ENCODE data around the gene KSR2. TPM values are rescaled to one million over a fixed set of nuclear protein-coding genes. Genes with fewer than 3 reads are reported as not detected.

The KSR2 gene
- total RNA-seq, 1 donor from 2014 or later = 0.47 TPM

GRCh38 chr12:117727301-117727700 is 241.5 kb downstream of the KSR2 start:
- no peaks in the 10 kb centered on the region for H3K36me3 Mint-ChIP-seq (ENCODE audit: unreplicated experiment)
- H3K4me1 Mint-ChIP-seq (ENCODE audit: low read depth, unreplicated experiment) = no peaks in the 10 kb centered on the region
- TF ChIP-seq CTCF (IDR thresholded peaks at IDR 0.05; ENCODE audit: partially characterized antibody, unreplicated experiment) = no peak
- no peak overlapping the region for H3K27ac Mint-ChIP-seq (ENCODE audit: unreplicated experiment)
- no peak for DNase-seq
- H3K4me3 Mint-ChIP-seq (ENCODE audit: unreplicated experiment) = no peak overlapping the region
- H3K9me3 Mint-ChIP-seq (ENCODE audit: unreplicated experiment) = peaks cover 2% of the 10 kb centered on the region
- no peaks in the 10 kb centered on the region for H3K27me3 Mint-ChIP-seq (ENCODE audit: unreplicated experiment)

GRCh38 chr12:117724543-117724942 is 244.2 kb downstream of the KSR2 start:
- no peaks in the 10 kb centered on the region for H3K27me3 Mint-ChIP-seq (ENCODE audit: unreplicated experiment)
- no peak overlapping the region for H3K4me3 Mint-ChIP-seq (ENCODE audit: unreplicated experiment)
- H3K4me1 Mint-ChIP-seq (ENCODE audit: low read depth, unreplicated experiment) = no peaks in the 10 kb centered on the region
- peaks cover 2% of the 10 kb centered on the region for H3K9me3 Mint-ChIP-seq (ENCODE audit: unreplicated experiment)
- DNase-seq = no peak
- H3K27ac Mint-ChIP-seq (ENCODE audit: unreplicated experiment) = no peak overlapping the region
- TF ChIP-seq CTCF (IDR thresholded peaks at IDR 0.05; ENCODE audit: partially characterized antibody, unreplicated experiment) = no peak
- no peaks in the 10 kb centered on the region for H3K36me3 Mint-ChIP-seq (ENCODE audit: unreplicated experiment)

DNA sequence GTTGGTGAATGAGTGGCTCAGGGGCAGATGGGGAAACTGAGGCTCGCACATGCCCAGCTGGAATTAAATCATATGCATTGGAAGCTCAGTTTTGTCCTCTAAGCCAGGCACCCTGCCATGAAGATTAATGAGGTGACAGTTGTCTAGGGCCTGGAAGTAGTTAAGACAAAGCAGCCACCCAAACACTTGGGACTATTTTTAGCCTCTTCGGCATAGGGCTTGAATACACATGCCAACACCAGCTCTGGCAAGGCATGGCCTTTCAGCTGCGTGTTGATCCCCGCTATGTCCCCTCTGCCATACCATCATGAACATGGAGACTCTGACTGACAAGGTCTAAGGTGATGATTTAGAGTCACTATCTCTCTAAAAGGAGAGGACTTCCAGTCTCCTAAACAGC is 250.2 kb downstream of the KSR2 start:
- no peak for DNase-seq
- Mint-ChIP-seq H3K4me1 (ENCODE audit: low read depth, unreplicated experiment) (no peaks in the 10 kb centered on the region), H3K27me3 (ENCODE audit: unreplicated experiment) (peaks cover 2% of the 10 kb centered on the region), H3K9me3 (ENCODE audit: unreplicated experiment) (peaks cover 2% of the 10 kb centered on the region), H3K27ac (ENCODE audit: unreplicated experiment) (no peak overlapping the region), H3K4me3 (ENCODE audit: unreplicated experiment) (no peak overlapping the region), H3K36me3 (ENCODE audit: unreplicated experiment) (no peaks in the 10 kb centered on the region)
- no peak for TF ChIP-seq CTCF (IDR thresholded peaks at IDR 0.05; ENCODE audit: partially characterized antibody, unreplicated experiment)

DNA sequence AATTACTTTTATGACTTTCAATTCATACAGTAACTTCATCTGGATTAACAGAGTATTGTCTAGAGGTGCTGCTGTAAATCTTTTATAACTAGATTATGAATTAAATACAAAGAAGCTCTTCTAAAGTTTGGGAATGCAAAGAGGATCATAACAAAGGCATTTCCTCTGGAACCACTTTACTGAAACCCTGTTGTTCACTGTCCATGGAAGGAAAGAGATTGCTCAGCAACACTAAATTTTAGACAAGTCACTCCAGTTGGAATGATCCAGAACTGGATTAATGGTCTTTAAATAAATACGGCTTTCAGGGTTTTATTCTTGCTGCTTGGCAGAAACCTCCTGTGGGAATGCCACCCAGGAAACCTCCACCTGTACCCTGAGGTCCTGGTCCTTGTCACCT is 250.6 kb downstream of the KSR2 start:
- Mint-ChIP-seq H3K9me3 (ENCODE audit: unreplicated experiment) (peaks cover 2% of the 10 kb centered on the region), H3K4me1 (ENCODE audit: low read depth, unreplicated experiment) (no peaks in the 10 kb centered on the region), H3K4me3 (ENCODE audit: unreplicated experiment) (no peak overlapping the region), H3K27me3 (ENCODE audit: unreplicated experiment) (peaks cover 2% of the 10 kb centered on the region), H3K36me3 (ENCODE audit: unreplicated experiment) (no peaks in the 10 kb centered on the region), H3K27ac (ENCODE audit: unreplicated experiment) (no peak overlapping the region)
- no peak for DNase-seq
- no peak for TF ChIP-seq CTCF (IDR thresholded peaks at IDR 0.05; ENCODE audit: partially characterized antibody, unreplicated experiment)

DNA sequence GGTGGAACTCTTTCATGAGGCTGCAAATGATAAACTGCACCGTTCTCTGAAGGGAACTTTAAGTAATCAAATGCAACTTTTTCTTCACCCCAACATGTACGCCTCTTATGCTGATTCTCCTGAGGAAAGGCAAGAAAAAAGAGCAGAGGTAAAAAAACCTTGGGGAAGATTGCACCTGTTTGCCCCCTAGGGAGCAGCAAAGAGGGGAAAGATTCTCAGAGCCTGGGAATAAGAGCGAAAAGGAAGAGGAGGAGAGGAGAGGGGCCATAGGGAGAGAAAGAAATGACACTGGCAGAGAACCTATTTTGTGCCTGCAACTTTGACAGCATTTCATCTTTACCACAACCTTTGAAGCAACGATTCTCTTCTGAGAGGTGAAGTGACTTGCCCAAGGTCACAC is 254.6 kb downstream of the KSR2 start:
- H3K4me1 Mint-ChIP-seq (ENCODE audit: low read depth, unreplicated experiment) = no peaks in the 10 kb centered on the region
- H3K9me3 Mint-ChIP-seq (ENCODE audit: unreplicated experiment) = peaks cover 2% of the 10 kb centered on the region
- H3K36me3 Mint-ChIP-seq (ENCODE audit: unreplicated experiment) = peaks cover 4% of the 10 kb centered on the region
- no peak for TF ChIP-seq CTCF (IDR thresholded peaks at IDR 0.05; ENCODE audit: partially characterized antibody, unreplicated experiment)
- no peak for DNase-seq
- H3K27me3 Mint-ChIP-seq (ENCODE audit: unreplicated experiment) = peaks cover 7% of the 10 kb centered on the region
- H3K4me3 Mint-ChIP-seq (ENCODE audit: unreplicated experiment) = no peak overlapping the region
- H3K27ac Mint-ChIP-seq (ENCODE audit: unreplicated experiment) = no peak overlapping the region
